Activated CD4-positive, CD25-positive, alpha-beta regulatory T cell (primary cell): ENCODE results near the gene MREG.
"Not testable (repeated sequence)": the region's sequence is repeated elsewhere in the genome, so short reads cannot be mapped to it uniquely, and the experiment has no call there.

Experiments
- DNase-seq, 4 experiments: peaks; one replicate each; lab custom pipeline; 2025; lab: John Stamatoyannopoulos, UW

MREG gene

GRCh38 chr2:216021768-216022565 lies 8.6 kb upstream of the MREG start:
- DNase-seq: no peak

DNA sequence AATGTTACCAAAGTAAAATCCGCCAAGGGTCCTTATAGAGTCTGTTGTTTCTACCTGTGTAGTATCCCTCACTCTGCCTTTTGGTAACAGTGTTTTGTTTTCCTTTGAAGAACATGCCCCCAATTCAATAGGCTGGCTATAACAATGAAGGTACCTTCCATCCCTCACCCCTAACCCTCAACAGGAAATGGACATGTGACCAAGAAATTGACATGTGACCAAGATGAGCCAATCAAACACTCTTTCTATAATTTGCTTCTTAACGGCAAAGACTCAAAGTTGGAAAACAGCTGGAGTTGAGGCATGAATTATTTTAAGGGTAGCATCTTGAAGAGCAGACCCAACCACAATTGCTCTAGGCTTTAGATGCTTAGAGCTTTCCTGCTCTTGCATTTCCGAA lies 5.4 kb upstream of the MREG start:
- no peak for DNase-seq

DNA sequence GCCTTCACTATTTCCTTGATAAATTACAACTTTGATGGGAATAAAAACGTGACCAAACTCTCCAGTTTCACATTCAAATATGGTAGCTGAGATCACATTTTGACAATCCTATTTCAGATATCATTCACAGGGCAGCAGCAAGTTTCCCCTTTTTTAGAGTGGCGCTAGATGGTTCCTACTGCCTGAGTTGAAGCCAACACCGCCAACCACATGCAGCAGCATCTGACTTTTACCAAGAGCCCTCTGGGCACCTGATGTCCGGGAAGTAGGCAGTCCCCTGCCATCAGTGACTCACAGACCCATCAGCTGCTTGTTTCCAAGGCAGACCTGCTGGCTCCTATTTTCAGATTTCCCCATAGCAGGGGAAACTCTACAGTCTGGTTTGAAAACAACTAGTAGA lies 4.0 kb upstream of the MREG start:
- DNase-seq: no peak

DNA sequence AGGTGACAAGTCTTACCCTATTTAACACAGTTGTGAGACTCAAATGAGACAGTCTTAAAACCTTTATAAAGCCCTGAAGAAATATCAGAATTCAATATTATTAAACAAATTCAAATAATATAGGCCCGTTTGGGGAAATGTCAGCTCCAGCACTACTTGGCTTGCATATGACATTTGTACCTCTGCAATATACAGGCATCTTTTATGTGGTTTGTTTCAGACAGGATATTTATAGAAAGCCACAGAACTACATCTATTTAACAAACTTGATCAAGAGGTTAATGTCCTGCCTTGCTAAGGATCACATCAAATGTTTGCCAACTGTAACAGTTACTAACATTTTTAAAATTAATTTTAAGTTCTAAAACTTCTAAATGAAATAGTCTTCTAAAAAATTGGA lies 3.2 kb upstream of the MREG start:
- DNase-seq: no peak

GRCh38 chr2:216015722-216016464 lies 2.5 kb upstream of the MREG start:
- DNase-seq: peak in 2 of 4 experiments; percentile 5 to 8

DNA sequence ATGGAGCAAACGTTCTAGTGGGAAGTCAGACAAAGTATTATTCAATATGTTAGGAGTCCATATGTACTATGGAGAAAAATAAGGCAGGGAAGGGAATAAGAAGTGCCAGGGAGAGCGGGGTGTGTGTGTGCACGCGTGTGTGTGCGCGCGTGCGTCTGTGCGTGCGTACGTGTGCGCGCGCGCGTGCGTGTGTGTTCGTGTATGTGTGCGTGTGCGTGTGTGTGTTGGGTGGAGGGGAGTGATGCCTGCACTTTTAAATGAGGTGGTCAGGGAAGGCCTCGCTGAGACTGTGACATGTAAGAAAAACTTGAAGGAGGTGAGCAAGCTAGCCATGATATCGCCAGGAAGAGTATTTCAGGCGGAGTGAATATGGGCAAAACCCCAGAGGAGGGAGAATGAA lies 1.6 kb upstream of the MREG start:
- no peak for DNase-seq

GRCh38 chr2:216014006-216014405 lies 655 bp upstream of the MREG start:
- DNase-seq: no peak

DNA sequence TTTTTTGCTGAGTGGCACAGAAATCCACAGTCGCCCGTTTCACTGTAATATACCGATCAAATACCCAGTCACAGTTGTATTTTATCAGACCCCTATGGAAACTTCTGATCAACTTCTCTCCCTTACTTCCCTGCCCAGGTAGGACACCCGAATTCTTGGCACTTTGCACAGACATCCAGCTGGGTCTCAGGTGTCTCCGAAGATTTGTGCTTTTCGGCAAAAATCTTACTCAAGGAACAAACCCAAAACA lies 596 bp downstream of the MREG start:
- no peak for DNase-seq

- DNase-seq: no peak
These were observed 1.1 kb downstream of the MREG start for GRCh38 chr2:216012133-216012829.

DNA sequence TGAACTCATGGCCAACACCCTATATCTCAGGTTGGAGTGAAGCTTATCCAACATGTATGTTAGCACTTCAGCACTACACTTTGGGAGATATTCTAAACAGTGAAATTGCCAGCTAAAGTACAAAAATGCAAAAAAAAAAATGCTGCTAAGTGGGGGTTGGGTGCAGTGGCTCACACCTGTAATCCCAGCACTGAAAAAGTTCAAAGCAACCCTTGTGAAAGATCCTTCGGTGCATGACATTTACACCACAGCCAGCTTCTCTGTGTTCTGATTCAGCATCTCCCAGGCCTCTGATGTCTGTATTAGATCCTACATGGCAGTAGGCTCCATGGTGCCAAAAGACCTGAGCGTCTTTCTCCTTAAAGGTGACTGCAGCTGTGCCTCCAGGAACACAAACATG lies 4.1 kb downstream of the MREG start:
- not testable (repeated sequence) for DNase-seq

- no peak for DNase-seq
These were observed 5.0 kb downstream of the MREG start for GRCh38 chr2:216008387-216008786.

GRCh38 chr2:216006164-216006663 lies 7.1 kb downstream of the MREG start:
- DNase-seq: peak in 2 of 4 experiments; percentile 4 to 7

- DNase-seq: no peak
These were observed 8.6 kb downstream of the MREG start for GRCh38 chr2:216004697-216005283.

DNA sequence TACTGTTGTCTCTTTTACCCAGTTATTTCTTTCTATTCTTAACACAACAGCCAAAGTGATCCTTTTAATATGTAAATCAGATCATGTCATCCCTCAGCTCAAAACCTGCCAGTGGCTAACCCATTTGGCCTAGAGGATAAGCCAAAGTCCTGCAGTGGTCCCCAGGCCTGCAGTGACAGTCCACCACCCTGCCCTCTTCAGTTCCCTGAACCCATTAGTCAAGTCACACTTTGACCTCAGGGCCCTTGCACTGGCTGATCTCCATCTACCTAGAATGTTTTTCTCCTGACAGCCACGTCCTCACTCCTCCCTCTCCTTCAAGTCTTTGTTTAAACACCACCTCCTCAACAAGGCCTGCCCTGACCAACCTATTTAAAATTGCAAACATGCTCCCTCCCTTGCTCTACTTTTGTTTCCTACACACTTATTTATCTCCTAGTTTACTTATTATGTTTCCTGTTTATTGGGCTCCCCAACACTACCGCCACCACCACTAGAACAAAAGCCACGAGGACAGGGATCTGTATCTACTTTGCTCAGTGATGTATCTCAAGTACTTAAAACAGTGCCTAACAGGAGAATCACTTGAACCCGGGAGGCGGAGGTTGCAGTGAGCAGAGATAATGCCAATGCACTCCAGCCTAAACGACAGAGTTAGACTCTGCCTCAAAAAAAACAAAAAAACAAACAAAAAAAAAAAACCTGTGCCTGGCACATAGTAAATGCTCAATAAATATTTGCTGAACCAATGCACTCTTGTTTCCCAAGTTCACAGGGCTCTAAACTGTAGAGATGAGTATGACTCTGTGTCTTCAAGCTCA lies 9.3 kb downstream of the MREG start:
- no peak for DNase-seq

DNA sequence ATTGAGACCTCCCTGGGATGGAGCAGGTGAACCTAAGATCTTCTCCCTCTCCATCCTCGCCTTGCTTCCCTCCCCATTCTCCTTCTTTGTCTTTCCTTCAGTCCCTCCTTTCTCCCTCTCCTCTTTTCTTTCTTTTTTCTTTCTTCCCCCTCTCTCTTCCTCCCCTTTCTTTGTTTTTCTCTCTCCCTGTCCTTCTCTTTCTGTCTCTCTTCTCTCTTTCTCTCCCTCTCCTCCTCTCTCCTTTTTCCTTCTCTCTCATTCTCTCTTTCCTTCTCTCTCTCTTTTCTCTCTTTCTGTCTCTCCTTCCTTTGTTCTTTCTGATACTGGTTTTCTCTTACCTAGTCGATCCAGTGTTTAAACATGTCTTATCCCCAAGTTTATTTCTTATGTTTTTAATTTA lies 10.7 kb downstream of the MREG start:
- DNase-seq: no peak

GRCh38 chr2:216002101-216002678 lies 11.2 kb downstream of the MREG start:
- no peak for DNase-seq

- DNase-seq: no peak
These were observed 11.9 kb downstream of the MREG start for GRCh38 chr2:216001216-216002100.

DNA sequence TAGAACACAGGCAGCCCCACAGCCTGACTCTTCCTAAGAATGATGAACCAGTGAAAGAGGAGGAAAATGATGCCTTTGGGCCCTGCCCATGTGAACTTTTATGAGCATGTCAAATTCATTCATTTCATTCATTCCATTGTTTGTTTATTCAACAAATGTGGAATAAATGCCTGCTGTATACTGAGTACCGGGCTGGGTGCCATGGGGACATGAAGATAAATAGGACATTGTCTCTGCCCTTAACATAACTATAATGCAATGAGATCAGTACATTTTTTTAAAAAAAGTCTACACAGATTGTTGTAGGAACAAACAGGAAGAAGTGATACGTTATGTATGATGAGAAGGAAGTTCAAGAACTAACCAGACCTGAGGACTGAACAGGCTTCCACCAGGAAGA lies 14.7 kb downstream of the MREG start:
- DNase-seq: no peak

GRCh38 chr2:215997219-215997618 lies 16.1 kb downstream of the MREG start:
- DNase-seq: no peak

- no peak for DNase-seq
These were observed 18.4 kb downstream of the MREG start for GRCh38 chr2:215994911-215995310.
